Cerebellar nuclear complex (tissue), 1 donor: ENCODE results near the gene KRTAP16-1.
"Not testable (repeated sequence)": the region's sequence is repeated elsewhere in the genome, so short reads cannot be mapped to it uniquely, and the experiment has no call there.

Experiments
- DNase-seq, 2 experiments: peaks; one replicate each; lab custom pipeline; 2025; lab: John Stamatoyannopoulos, UW

KRTAP16-1 gene

GRCh38 chr17:41308918-41309359, at the start of gene KRTAP16-1:
KRTAP16-1 (minus strand) TSS chr17:41309309; CDS start chr17:41309253, 56 bp downstream.
- no peak for DNase-seq

- DNase-seq: no peak
Observed at GRCh38 chr17:41354536-41354935, 45.4 kb upstream of the KRTAP16-1 start.

- no peak for DNase-seq
Observed at GRCh38 chr17:41352597-41353366, 43.7 kb upstream of the KRTAP16-1 start.

GRCh38 chr17:41351177-41351576, 42.1 kb upstream of the KRTAP16-1 start:
- no peak for DNase-seq

GRCh38 chr17:41350381-41350878, 41.3 kb upstream of the KRTAP16-1 start, which contains the start of gene KRT33A:
KRT33A (minus strand) TSS chr17:41350828; CDS start chr17:41350767, 61 bp downstream.
- not testable (repeated sequence) for DNase-seq

GRCh38 chr17:41347869-41348760, 39.0 kb upstream of the KRTAP16-1 start:
- DNase-seq: no peak

GRCh38 chr17:41346421-41346820, 37.3 kb upstream of the KRTAP16-1 start:
- DNase-seq: not testable (repeated sequence)

GRCh38 chr17:41345992-41346391, 36.9 kb upstream of the KRTAP16-1 start:
- no peak for DNase-seq

GRCh38 chr17:41343029-41343428, 33.9 kb upstream of the KRTAP16-1 start:
- no peak for DNase-seq

GRCh38 chr17:41340934-41341861, 32.1 kb upstream of the KRTAP16-1 start:
- no peak for DNase-seq

- DNase-seq: no peak
Observed at GRCh38 chr17:41340494-41340893, 31.4 kb upstream of the KRTAP16-1 start.

- no peak for DNase-seq
Observed at GRCh38 chr17:41339571-41340172, 30.6 kb upstream of the KRTAP16-1 start.

- DNase-seq: no peak
Observed at GRCh38 chr17:41338961-41339485, 29.9 kb upstream of the KRTAP16-1 start.

- no peak for DNase-seq
Observed at GRCh38 chr17:41335747-41336146, 26.6 kb upstream of the KRTAP16-1 start.

GRCh38 chr17:41334385-41335305, 25.5 kb upstream of the KRTAP16-1 start:
- no peak for DNase-seq

GRCh38 chr17:41333836-41334235, 24.7 kb upstream of the KRTAP16-1 start:
- DNase-seq: no peak

GRCh38 chr17:41333098-41333497, 24.0 kb upstream of the KRTAP16-1 start:
- no peak for DNase-seq

- no peak for DNase-seq
Observed at GRCh38 chr17:41332239-41332638, 23.1 kb upstream of the KRTAP16-1 start.

GRCh38 chr17:41331606-41332005, 22.5 kb upstream of the KRTAP16-1 start:
- no peak for DNase-seq
